HFFc6 (cell line): ENCODE data around the gene TRIM45. TPM values are rescaled to one million over a fixed set of nuclear protein-coding genes. Genes with fewer than 3 reads are reported as not detected.

ENCODE experiments used
- DNase-seq: peaks from one replicate; pipeline ENCODE4 v3.0.0-alpha.2; 2018
- H3K27ac Mint-ChIP-seq: 2 replicates; pipeline ENCODE4 v1.8.0; 2020; ENCODE audit warnings: mild to moderate bottlenecking, mixed read lengths
- H3K27me3 Mint-ChIP-seq: 2 replicates; pipeline ENCODE4 v1.8.0; 2021; ENCODE audit warnings: mild to moderate bottlenecking, moderate library complexity, mixed read lengths; ENCODE audit not compliant: insufficient read depth
- H3K36me3 Mint-ChIP-seq: 2 replicates; pipeline ENCODE4 v1.8.0; 2021; ENCODE audit warnings: low read depth, mixed read lengths
- H3K4me1 Mint-ChIP-seq: 2 replicates; pipeline ENCODE4 v1.8.0; 2020; ENCODE audit warnings: low read depth, mixed read lengths
- H3K4me3 Mint-ChIP-seq: 2 replicates; pipeline ENCODE4 v1.8.0; 2020; ENCODE audit warnings: mild to moderate bottlenecking, moderate library complexity, mixed read lengths
- H3K9me3 Mint-ChIP-seq: 2 replicates; pipeline ENCODE4 v1.8.0; 2020; ENCODE audit warnings: mild to moderate bottlenecking, mixed read lengths
- CTCF ChIP-seq: fragments of 200-600 bp; sonication (generic); IDR thresholded peaks from 2 replicates; pipeline ENCODE4 v1.5.0; 2021; ENCODE audit warnings: antibody characterized with exemption, mild to moderate bottlenecking
- total RNA-seq, 6 experiments: library from RNA; stranded (reverse); fragmentation: NEBNext Ultra II Directional; extraction: Animal tissue kit (Norgen Biotek cat#: 25700); gene quantifications; 2 replicates in 1 of 6; 3 replicates in 5 of 6; pipeline ENCODE4 v1.2.3, GENCODE V29; 2021

TRIM45 gene
- total RNA-seq, 6 experiments from 2014 or later: 2.1 to 4.4 (median 3.6) TPM

GRCh38 chr1:117093091-117093534 lies 28.4 kb downstream of the TRIM45 start:
- Mint-ChIP-seq H3K36me3 (peaks cover 29% of the 10 kb centered on the region), H3K4me3 (peak overlapping the region; percentile 81), H3K27me3 (peaks cover 2% of the 10 kb centered on the region), H3K4me1 (peaks cover 66% of the 10 kb centered on the region), H3K9me3 (no peaks in the 10 kb centered on the region), H3K27ac (peak overlapping the region; percentile 99)
- DNase-seq: peak; percentile 99
- no peak for TF ChIP-seq CTCF

GRCh38 chr1:117092594-117092993 lies 29.0 kb downstream of the TRIM45 start:
- Mint-ChIP-seq H3K4me1 (peaks cover 60% of the 10 kb centered on the region), H3K9me3 (no peaks in the 10 kb centered on the region), H3K36me3 (peaks cover 26% of the 10 kb centered on the region), H3K27ac (peak overlapping the region; percentile 99), H3K27me3 (peaks cover 2% of the 10 kb centered on the region), H3K4me3 (peak overlapping the region; percentile 65)
- DNase-seq: peak; percentile 6
- TF ChIP-seq CTCF: no peak

- peaks cover 34% of the 10 kb centered on the region for H3K4me1 Mint-ChIP-seq
- no peak overlapping the region for H3K4me3 Mint-ChIP-seq
- H3K27me3 Mint-ChIP-seq: peaks cover 2% of the 10 kb centered on the region
- H3K9me3 Mint-ChIP-seq: no peaks in the 10 kb centered on the region
- H3K27ac Mint-ChIP-seq: no peak overlapping the region
- no peak for TF ChIP-seq CTCF
- peaks cover 26% of the 10 kb centered on the region for H3K36me3 Mint-ChIP-seq
- no peak for DNase-seq
These were observed 31.6 kb downstream of the TRIM45 start for GRCh38 chr1:117089996-117090395.

GRCh38 chr1:117087686-117088085 lies 33.9 kb downstream of the TRIM45 start:
- Mint-ChIP-seq H3K27me3 (peaks cover 2% of the 10 kb centered on the region; the same call in 1 of the 2 replicates), H3K27ac (no peak overlapping the region), H3K4me1 (peaks cover 22% of the 10 kb centered on the region), H3K4me3 (no peak overlapping the region), H3K36me3 (peaks cover 26% of the 10 kb centered on the region), H3K9me3 (no peaks in the 10 kb centered on the region)
- no peak for DNase-seq
- no peak for TF ChIP-seq CTCF

GRCh38 chr1:117084231-117084630 lies 37.3 kb downstream of the TRIM45 start:
- H3K36me3 Mint-ChIP-seq: peaks cover 9% of the 10 kb centered on the region; the same call in 1 of the 2 replicates
- TF ChIP-seq CTCF: no peak
- H3K27ac Mint-ChIP-seq: peak overlapping the region; percentile 75; the same call in 1 of the 2 replicates

GRCh38 chr1:117079737-117080136 lies 41.8 kb downstream of the TRIM45 start:
- H3K9me3 Mint-ChIP-seq: no peaks in the 10 kb centered on the region
- no peak overlapping the region for H3K27ac Mint-ChIP-seq
- no peaks in the 10 kb centered on the region for H3K27me3 Mint-ChIP-seq
- peaks cover 30% of the 10 kb centered on the region for H3K4me1 Mint-ChIP-seq
- H3K36me3 Mint-ChIP-seq: peaks cover 30% of the 10 kb centered on the region
- DNase-seq: no peak
- TF ChIP-seq CTCF: no peak
- H3K4me3 Mint-ChIP-seq: no peak overlapping the region

More at GRCh38 chr1:117084231-117084630, 37.3 kb downstream of the TRIM45 start:
- DNase-seq: no peak
- H3K27me3 Mint-ChIP-seq: no peaks in the 10 kb centered on the region
- H3K4me1 Mint-ChIP-seq: peaks cover 11% of the 10 kb centered on the region
- no peaks in the 10 kb centered on the region for H3K9me3 Mint-ChIP-seq
- no peak overlapping the region for H3K4me3 Mint-ChIP-seq
